Measurements from ENCODE around the gene CADPS. TPM values are rescaled to one million over a fixed set of nuclear protein-coding genes. Genes with fewer than 3 reads are reported as not detected.
A peak's percentile ranks its signal among the peaks of the same experiment; 100 is the strongest.

CADPS gene
- polyA plus RNA-seq, 2 of the 4 experiments (the other 2 are of a cell fraction) = not detected

DNA sequence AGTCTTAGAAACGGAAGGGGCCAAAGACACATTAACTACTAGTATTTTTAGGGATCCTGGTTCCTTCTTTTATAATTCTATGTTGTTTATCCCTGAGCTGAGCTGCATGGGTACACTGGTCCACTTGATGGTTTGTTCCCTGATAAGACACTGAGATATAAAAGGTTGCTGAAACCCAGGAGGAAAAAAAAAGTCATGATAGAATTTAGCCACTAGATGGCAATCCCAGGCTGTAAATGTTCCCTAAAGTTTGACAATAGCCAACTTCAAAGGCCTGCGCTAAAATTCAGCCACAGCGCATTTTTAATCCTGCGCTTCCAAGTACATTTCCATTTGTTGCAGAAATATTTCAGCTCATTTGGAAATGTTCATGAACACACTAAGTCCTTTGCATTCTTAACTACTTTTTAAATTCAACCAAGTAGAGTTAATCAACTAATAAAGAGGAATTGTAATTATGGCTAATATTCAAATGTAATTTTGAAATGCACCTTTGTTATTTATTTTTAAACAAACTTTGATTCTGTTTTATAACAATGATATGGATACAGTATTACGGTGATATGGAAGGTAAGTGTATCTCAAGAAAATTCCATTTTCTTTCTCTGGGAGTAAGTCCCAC, 252.6 kb downstream of the CADPS start:
- no peak for FAIRE-seq

DNA sequence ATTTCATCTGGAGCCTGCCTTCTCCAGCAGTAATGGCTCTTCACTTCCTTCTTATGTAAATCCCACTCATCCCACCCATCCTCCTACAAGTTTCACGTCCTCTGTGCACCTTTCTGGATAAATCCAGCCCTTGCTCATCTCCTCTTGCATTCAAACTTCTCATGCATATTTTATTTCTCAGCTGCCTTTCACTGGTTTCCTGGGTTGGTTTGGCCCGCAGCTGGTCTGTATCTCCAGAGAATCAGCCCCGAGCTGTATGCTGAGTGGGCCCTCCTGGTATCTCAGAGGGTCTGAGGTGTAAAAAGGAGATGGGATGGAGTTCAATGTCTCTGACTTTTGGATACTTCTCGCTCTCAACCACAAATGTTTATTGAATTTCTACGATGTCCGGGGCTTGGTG, 253.3 kb downstream of the CADPS start:
- CTCF ChIA-PET = interaction anchor here (0.8 to 2.0 kb wide), 15 partner anchors 8 to 722 kb away, joined by 3 to 9 read pairs (median 5); no protein-coding TSS in a partner anchor
- no peak for TF ChIP-seq ZFP36 (IDR thresholded peaks at IDR 0.05; ENCODE audit: borderline replicate concordance, partially characterized antibody)
- TF ChIP-seq GATA3 (IDR thresholded peaks at IDR 0.05; ENCODE audit: borderline replicate concordance) = no peak
- no peak for TF ChIP-seq CBX2 (IDR thresholded peaks at IDR 0.05; ENCODE audit: borderline replicate concordance, low read depth)
- TF ChIP-seq EP300 (IDR thresholded peaks at IDR 0.05) = no peak
- no peak for TF ChIP-seq ZC3H11A (IDR thresholded peaks at IDR 0.05)
- no peak for TF ChIP-seq HOXB5 (CRISPR knock-in tag; IDR thresholded peaks at IDR 0.05)
- no peak for TF ChIP-seq NFE2L2 (conservative IDR thresholded peaks at IDR 0.05; ENCODE audit: low read length)
- TF ChIP-seq FOSB (CRISPR knock-in tag; IDR thresholded peaks at IDR 0.05) = no peak
- TF ChIP-seq, protein P1, sequence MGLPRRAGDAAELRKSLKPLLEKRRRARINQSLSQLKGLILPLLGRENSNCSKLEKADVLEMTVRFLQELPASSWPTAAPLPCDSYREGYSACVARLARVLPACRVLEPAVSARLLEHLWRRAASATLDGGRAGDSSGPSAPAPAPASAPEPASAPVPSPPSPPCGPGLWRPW (IDR thresholded peaks at IDR 0.05) = no peak
- no peak for TF ChIP-seq ESRRA (IDR thresholded peaks at IDR 0.05; ENCODE audit: borderline replicate concordance, low read length)
- no peak for TF ChIP-seq JUNB (IDR thresholded peaks at IDR 0.05)
- TF ChIP-seq MYC (IDR thresholded peaks at IDR 0.05; ENCODE audit: borderline replicate concordance, low read length) = no peak
- TF ChIP-seq JUN (IDR thresholded peaks at IDR 0.05) = no peak

More for the DNA sequence above, 252.6 kb downstream of the CADPS start:
- Histone ChIP-seq H3K4me1 (no peaks in the 10 kb centered on the region), H3K4me2 (no peak overlapping the region), H3K4me3 (no peak overlapping the region), H3K27ac (no peak overlapping the region), H3K9me3 (no peaks in the 10 kb centered on the region)
- peak; percentile 51 to 66; a peak in 3 of 6 replicates for ATAC-seq
- WGBS (ENCODE audit: missing lambda C conversion rate) = 37% methylated on average over 5 of the region's 5 CpGs
- POLR2A ChIA-PET = no interaction called here
- CTCF ChIA-PET = interaction anchor here (0.6 to 2.0 kb wide), 16 partner anchors 9 to 721 kb away, joined by 3 to 9 read pairs (median 6); no protein-coding TSS in a partner anchor
- DNase-seq (ENCODE audit: low read depth in 1 of 2, low spot score in 1 of 2) = peak; percentile 12 to 34
- TF ChIP-seq SMC3 (IDR thresholded peaks at IDR 0.05) (peak; percentile 35; the same call in 2 of the 3 replicates), SREBF2 (IDR thresholded peaks at IDR 0.05) (no peak), CHD2 (IDR thresholded peaks at IDR 0.05; ENCODE audit: low read length, partially characterized antibody) (no peak), CBX8 (IDR thresholded peaks at IDR 0.05) (no peak), RAD21 (conservative IDR thresholded peaks at IDR 0.05 in 1 of 2, IDR thresholded peaks at IDR 0.05 in 1 of 2) (peak; percentile 61 to 63), HOXA7 (CRISPR knock-in tag; IDR thresholded peaks at IDR 0.05) (no peak), RFX5 (IDR thresholded peaks at IDR 0.05) (no peak), NPAS2 (CRISPR knock-in tag; IDR thresholded peaks at IDR 0.05; ENCODE audit: borderline replicate concordance) (no peak), HDAC2 (IDR thresholded peaks at IDR 0.05) (no peak), ZFP36 (IDR thresholded peaks at IDR 0.05; ENCODE audit: borderline replicate concordance, partially characterized antibody) (no peak)
- TF ChIP-seq, protein P2, sequence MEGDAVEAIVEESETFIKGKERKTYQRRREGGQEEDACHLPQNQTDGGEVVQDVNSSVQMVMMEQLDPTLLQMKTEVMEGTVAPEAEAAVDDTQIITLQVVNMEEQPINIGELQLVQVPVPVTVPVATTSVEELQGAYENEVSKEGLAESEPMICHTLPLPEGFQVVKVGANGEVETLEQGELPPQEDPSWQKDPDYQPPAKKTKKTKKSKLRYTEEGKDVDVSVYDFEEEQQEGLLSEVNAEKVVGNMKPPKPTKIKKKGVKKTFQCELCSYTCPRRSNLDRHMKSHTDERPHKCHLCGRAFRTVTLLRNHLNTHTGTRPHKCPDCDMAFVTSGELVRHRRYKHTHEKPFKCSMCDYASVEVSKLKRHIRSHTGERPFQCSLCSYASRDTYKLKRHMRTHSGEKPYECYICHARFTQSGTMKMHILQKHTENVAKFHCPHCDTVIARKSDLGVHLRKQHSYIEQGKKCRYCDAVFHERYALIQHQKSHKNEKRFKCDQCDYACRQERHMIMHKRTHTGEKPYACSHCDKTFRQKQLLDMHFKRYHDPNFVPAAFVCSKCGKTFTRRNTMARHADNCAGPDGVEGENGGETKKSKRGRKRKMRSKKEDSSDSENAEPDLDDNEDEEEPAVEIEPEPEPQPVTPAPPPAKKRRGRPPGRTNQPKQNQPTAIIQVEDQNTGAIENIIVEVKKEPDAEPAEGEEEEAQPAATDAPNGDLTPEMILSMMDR (IDR thresholded peaks at IDR 0.05) = peak; percentile 60
- TF ChIP-seq, protein P3, sequence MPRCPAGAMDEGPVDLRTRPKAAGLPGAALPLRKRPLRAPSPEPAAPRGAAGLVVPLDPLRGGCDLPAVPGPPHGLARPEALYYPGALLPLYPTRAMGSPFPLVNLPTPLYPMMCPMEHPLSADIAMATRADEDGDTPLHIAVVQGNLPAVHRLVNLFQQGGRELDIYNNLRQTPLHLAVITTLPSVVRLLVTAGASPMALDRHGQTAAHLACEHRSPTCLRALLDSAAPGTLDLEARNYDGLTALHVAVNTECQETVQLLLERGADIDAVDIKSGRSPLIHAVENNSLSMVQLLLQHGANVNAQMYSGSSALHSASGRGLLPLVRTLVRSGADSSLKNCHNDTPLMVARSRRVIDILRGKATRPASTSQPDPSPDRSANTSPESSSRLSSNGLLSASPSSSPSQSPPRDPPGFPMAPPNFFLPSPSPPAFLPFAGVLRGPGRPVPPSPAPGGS (IDR thresholded peaks at IDR 0.05) = no peak

More for the DNA sequence above, 253.3 kb downstream of the CADPS start:
- ATAC-seq = no peak
- no peak overlapping the region for H3K4me3 ChIP-seq
- H3K27ac ChIP-seq = no peak overlapping the region
- no peaks in the 10 kb centered on the region for H3K4me1 ChIP-seq
- no peaks in the 10 kb centered on the region for H3K9me3 ChIP-seq
- 37% methylated on average over 6 of the region's 6 CpGs for WGBS (ENCODE audit: missing lambda C conversion rate)
- POLR2A ChIA-PET = no interaction called here
- H3K4me2 ChIP-seq = no peak overlapping the region
- FAIRE-seq = no peak
- no peak for DNase-seq (ENCODE audit: low read depth in 1 of 2, low spot score in 1 of 2)

Measured in A549 (cell line).